Keratinocyte (primary cell): ENCODE data around the gene NBEA.

Experiments used
- CTCF ChIP-seq, 3 experiments: IDR thresholded peaks in 1 of 3; conservative IDR thresholded peaks in 1 of 3; optimal IDR thresholded peaks in 1 of 3; 2 replicates in 2 of 3; 3 replicates in 1 of 3; pipeline versions ENCODE3 to v1.5.1; 2011; ENCODE audit warnings: low read length in 3 of 3, mild to moderate bottlenecking in 3 of 3, moderate library complexity in 2 of 3, control low read depth in 1 of 3, inconsistent platforms in 1 of 3; ENCODE audit not compliant: insufficient read depth in 2 of 3; ENCODE audit errors: extremely low read depth in 1 of 3
- EZH2 ChIP-seq: IDR thresholded peaks from one replicate; pipeline ENCODE4 v1.6.1; 2012; ENCODE audit warnings: inconsistent platforms, mild to moderate bottlenecking, low read length, moderate library complexity

GRCh38 chr13:35479706-35480105, 537.6 kb downstream of the NBEA start:
- no peak for TF ChIP-seq CTCF (optimal IDR thresholded peaks at IDR 0.05 in 1 of 3, IDR thresholded peaks at IDR 0.05 in 1 of 3, conservative IDR thresholded peaks at IDR 0.05 in 1 of 3; ENCODE audit: extremely low read depth in 1 of 3, insufficient read depth in 2 of 3, low read length in 3 of 3)
- TF ChIP-seq EZH2, result no peak
